NCI-H2081 treated with DMSO at 0.1 percent for 48 hours (cell line): ENCODE data around the gene MSH2.
"Not testable (repeated sequence)": the region's sequence is repeated elsewhere in the genome, so short reads cannot be mapped to it uniquely, and the experiment has no call there.

Experiments used
- DNase-seq: peaks from one replicate; lab custom pipeline; 2025; lab: John Stamatoyannopoulos, UW

Gene MSH2

DNA sequence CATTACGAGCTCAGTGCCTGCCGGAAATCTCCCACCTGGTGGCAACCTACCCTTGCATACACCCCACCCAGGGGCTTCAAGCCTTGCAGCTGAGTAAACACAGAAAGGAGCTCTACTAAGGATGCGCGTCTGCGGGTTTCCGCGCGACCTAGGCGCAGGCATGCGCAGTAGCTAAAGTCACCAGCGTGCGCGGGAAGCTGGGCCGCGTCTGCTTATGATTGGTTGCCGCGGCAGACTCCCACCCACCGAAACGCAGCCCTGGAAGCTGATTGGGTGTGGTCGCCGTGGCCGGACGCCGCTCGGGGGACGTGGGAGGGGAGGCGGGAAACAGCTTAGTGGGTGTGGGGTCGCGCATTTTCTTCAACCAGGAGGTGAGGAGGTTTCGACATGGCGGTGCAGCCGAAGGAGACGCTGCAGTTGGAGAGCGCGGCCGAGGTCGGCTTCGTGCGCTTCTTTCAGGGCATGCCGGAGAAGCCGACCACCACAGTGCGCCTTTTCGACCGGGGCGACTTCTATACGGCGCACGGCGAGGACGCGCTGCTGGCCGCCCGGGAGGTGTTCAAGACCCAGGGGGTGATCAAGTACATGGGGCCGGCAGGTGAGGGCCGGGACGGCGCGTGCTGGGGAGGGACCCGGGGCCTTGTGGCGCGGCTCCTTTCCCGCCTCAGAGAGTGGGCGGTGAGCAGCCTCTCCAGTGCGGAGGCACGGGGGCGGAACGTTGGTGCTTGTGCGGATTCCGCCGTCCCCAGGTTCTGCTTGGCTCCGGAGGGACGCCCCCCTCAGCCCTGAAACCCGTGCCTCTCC is at the start of gene MSH2:
TSS of gene MSH2 (plus strand) at position 352 of the 804 bp plus-strand sequence. CDS start at position 388, 36 bp downstream.
- peak; percentile 96 for DNase-seq

DNA sequence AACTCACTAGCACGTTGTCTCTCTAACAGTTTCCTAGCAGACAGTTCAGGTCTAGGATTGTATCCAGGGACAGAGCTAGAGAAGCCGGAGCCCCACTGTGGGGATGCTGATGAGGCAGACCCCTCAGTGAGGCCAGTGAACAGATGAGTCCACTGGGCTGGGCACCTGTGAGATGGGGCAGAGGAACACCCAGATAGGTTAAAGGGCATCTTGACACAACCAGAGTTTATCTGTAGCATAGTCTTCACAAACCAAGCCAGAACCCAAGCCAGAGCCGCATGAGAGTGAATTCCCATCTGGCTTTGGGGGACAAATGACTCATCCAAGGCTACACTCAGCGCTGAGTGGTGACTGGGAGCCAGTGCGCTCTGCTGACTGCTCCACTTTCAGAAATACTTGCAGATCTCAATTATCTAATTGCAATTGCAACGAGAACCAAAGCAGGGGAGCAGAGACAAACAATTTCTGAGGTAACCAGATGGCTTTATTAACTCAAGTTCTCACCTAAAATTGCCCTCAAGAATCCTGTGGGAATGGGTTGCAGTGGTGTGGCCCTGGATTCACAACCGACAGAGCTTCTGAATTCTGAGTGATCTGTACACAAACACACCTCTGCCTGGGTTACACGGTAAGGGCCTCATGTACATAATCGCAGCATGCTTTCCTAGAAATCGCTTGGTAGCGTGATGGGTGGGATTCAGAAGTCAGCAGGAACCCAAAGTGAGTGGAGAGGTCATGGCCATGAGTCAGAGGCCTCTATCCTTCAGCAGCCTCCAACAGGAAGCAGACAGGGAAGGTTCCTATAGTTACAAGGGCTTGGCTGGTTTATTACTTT is 48.7 kb upstream of the MSH2 start:
- no peak for DNase-seq

DNA sequence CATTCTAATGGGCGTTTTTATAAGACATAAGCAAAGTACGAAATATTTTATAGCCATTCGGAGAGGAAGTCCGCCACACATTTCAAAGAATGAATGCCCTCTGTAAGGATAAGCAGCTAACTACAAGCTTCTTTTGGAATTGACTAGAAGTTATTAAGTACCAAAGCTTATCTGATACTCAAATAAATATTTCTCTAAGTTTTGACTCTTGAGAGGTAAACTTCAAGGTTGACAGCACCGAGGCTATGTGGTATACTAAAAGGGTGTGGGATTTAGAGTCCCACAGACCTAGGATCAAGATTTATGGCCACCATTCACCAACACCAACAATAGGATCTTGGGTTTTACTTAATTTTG is 48.1 kb upstream of the MSH2 start:
- no peak for DNase-seq

DNA sequence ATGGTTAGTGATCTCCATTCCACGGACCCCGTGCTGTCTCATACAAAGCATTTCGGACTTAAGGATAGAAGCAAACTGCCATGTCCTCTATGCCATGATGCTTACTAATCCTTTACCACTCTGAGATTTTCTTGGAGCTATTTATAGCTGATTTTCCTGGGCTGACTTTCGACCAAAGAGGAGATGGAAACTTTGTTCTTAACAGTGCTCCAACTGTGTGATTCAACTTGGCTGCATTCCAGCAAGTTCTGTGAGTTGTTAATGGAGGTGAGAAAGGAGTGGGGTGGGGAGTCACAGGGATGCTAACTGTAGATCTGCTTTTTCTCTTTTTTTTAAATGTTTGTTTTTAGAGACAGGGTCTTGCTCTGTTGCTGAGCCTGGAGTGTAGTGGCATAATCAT is 45.5 kb upstream of the MSH2 start:
- DNase-seq, result no peak

DNA sequence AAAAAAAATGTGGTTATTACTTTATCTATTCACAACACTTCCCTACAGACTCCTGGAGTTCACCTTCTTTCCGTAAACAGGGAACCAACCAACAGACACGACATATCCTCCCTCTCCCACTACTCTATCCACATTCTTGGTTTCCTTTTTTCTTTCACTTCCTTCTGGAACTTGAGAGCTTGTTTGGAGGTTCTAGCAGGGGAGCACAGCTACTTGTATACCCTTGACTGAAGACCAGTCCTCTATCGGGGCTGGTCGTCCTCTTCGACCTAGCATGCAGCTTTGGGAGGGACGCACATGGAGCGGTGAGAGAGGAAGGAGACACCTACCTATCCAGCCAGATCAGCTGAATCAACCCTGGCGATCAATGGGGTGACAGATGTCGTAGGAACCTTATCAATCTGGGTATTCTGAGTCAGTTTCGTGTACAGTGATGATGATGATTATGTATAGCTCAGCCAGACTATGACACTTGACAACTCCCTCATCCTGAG is 43.5 kb upstream of the MSH2 start:
- no peak for DNase-seq

DNA sequence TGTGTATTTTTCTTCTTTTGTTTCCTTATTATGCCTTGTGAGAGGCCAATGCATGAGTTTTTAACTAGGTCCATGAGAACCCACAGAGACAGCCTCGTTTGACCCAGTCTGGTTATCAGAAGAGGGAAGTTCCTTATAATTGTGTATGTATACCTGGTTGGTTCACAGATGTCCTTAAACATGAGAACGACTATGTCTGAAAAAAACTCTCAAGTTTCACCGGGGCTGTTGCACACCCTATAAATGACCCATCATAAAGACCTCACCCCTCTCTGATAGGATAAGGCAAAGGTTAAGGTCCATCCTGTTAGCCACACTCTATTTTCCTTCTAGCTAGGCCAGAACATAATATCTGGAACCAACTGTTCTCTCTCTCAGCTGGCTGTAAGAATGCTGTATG is 42.7 kb upstream of the MSH2 start:
- no peak for DNase-seq

DNA sequence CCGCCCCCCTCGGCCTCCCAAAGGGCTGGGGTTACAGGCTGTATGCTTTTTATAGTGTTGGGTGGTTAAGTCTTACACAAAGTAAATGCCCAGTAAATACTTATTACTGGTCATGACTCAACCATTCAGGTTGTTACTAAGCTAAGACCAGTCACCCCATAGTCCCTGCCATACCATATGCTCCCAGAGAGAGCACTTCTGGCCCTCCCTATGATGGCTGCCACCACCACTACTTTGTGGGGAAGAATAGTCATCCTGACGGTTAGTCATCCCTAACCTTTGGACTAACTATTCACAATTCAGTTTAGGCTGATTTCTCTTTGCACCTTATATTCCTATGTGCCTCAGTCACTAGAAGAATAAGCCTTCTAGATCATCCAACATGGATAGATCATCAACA is 42.0 kb upstream of the MSH2 start:
- no peak for DNase-seq

DNA sequence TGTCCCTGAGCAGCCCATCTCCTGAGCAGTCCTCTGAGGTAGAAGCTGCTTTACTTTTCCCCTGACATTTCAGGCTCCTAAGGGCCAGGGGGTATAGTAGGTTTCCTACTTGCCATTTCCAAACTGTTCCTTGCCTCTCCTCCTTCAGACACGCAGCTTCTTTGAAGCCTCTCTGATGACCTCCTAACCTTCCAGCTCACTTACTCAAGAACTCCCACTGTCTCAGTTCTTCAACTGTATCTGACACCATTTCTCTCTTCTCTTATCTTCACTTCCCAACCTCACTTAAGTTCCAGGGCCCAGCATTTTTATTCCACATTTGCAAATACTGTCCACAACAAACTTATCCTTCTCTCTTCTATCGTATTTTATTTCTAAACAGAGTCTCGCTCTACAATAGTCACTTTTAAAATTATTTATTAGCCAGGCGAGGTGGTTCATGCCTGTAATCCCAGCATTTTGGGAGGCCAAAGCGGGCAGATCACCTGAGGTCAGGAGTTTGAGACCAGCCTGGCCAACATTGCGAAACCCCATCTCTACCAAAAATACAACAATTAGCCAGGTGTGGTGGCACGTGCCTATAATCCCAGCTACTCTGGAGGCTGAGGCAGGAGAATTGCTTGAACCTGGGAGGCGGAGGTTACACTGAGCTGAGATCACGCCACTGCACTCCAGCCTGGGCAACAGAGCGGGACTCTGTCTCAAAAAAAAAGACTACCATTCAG is 41.3 kb upstream of the MSH2 start:
- not testable (repeated sequence) for DNase-seq

DNA sequence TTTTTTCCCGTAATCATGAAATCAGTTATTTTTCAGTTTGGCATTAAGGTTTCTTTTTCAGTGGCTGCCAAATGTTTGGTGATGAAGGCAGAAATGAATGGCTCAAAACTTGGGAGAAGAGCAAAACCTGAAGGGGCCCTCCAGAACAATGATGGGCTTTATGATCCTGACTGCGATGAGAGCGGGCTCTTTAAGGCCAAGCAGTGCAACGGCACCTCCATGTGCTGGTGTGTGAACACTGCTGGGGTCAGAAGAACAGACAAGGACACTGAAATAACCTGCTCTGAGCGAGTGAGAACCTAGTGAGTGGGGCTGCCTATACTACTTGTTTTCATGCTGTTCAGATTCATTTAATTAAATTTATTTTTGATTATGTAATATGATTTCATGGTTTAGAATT is 29.2 kb upstream of the MSH2 start:
- DNase-seq, result no peak

DNA sequence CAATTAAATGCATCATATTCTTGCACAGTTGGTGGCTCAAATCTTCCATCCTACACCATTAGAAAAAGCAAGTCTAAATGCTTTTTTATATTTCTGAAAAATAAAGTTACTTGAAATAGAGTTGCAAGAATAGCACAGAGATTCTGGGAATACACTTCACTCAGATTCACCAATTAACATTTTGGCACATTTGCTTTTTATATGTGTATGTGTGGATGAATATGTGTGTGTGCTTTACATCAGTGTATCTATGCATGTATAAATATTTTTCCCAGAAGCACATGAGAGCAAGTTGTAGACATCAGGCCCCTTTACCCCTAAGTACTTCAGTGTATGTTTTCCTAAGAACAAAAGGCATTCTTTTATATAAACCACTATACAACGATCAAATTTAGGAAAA is 27.6 kb upstream of the MSH2 start:
- no peak for DNase-seq

DNA sequence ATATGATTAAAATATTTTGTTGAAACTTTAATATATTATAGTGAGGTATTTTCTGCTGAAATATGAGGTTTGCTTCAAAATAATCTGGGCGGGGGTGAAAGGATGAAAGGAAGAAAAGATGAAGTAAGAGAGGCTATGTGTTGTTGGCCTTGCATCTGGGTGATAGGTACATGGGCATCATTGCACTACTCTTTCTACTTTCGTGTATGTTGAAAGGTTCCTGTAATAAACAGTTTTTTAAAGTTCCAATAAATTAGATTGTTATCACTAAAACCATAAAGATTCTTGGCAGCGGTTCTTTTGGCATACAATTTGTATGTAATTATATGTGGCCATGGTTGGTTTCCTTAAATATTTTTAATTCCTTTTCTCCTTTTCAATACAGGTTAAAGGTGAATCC is 23.6 kb upstream of the MSH2 start:
- no peak for DNase-seq

DNA sequence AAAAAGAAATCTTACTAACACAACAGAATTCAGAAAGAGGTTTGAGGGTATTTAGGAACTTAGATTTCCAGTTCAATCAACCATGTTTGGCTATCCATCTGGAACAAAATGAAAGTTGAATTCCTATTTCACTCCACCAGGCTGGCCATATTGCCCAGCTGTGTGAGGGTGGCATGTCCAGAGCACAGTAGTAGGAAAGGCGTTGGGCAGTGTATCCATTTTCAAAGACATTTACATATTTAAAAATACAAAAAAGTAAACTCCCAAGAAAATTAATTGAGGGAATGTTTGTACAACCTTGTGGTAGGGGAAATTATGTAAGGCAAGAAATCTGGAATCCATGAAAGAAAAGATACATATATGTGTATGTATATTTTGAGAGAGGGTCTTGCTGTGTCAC is 21.5 kb upstream of the MSH2 start:
- DNase-seq, result no peak

DNA sequence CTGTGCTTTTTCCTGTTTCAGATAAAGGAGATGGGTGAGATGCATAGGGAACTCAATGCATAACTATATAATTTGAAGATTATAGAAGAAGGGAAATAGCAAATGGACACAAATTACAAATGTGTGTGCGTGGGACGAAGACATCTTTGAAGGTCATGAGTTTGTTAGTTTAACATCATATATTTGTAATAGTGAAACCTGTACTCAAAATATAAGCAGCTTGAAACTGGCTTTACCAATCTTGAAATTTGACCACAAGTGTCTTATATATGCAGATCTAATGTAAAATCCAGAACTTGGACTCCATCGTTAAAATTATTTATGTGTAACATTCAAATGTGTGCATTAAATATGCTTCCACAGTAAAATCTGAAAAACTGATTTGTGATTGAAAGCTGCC is 16.4 kb upstream of the MSH2 start:
- no peak for DNase-seq

DNA sequence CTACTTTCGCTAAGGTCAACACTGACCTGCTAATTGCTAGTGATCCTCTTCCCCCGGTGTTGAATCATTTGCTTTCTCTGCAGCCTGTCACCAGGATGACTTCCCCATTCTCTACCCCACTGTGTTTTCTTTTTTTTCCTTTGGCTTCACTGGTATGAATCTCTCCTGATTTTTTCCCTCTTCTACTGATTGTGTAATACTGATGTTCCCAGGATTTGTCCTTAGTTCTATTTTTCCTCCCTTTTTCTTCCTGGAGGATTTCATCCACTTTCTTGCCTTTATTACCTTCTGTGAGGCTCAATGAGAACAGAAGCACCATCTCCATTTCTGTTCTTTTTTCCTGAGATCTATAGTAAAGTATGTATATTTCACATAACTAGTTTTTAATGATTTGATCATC is 14.1 kb upstream of the MSH2 start:
- DNase-seq, result no peak

DNA sequence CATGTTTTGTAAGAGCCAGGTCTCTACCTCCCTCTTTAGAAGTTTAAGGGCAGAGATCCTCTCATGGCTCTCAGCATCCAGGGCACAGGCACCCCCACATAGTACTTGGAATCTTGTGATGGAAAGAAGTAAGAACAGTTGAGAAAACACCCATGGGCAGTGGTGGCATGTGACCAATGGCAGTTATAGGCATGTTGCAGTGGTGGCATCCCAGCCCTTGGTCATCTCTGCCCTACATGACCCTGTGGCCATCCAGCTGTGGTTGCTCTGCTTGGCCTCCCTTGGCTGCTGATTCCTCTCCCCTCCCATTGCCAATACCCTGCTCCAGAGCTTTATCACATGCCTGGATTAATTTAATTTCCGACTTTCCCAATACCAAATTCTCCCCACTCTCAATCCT is 13.3 kb upstream of the MSH2 start:
- no peak for DNase-seq

DNA sequence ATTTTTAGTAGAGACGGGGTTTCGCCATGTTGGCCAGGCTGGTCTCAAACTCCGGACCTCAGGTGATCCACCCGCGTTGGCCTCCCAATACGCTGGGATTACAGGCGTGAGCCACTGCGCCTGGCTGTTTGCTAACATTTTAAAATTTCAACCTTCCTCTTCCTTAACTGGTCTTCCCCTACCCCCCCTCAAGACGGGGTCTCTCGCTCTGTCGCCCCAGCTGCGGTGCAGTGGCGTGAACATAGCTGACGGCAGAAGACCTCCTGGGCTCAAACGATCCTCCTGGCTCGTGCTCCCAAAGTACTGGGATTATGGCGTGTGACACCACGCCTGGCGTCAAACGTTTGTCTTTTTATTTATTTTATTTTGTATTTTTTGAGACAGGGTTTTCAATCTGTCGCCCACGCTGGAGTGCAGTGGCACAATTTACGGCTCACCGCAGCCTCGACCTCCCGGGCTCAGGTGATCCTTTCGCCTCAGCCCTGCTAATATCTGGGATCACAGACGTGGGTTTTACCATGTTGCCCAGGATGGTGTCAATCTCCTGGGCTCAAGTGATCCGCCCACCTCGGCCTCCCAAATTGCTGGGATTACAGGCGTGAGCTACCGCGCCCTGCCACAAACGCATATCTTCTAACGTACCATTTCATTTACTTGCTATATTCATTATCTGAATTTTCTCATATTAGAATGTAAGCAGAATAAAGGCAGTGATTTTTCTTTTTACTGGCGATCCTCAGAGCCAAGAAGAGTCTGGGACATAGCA is 984 bp upstream of the MSH2 start:
- no peak for DNase-seq

DNA sequence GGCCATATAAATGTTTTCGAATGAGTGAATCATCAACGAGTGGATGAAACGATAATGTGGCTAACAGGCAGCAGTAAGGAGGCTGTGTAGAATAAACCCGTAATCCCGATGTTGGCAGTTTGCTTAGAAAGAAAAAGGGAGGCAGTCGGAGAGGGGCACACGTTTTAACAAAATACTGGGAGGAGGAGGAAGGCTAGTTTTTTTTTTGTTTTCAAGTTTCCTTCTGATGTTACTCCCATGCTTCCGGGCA is 476 bp upstream of the MSH2 start:
- DNase-seq, result no peak

DNA sequence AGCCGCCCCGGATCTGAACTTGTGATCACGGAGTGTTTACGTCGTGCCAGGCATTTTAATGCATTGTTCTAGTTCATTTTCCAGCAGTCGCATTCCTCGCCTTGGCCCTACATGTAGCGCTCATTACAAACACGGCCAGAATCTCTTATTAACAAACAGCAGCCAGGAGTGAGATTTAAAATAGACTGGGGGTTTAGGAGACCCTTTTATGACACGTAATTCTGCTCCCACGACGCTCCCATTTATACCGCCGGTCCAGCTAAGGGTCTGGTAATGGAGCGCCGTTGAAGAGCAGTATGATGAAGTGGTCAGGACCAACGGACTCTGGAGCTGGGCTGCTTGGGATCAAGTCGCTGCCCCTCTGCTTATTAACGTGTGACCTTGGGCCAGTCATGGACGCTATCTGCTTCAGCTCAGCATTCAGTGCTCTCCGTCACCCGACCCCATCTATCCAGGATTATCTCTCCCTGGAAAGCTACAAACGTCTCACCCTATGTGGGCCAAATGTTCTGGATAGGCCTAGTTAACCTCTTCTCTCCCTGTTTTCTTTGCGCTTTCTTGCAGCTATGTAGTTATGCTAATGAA is 745 bp downstream of the MSH2 start:
- no peak for DNase-seq

DNA sequence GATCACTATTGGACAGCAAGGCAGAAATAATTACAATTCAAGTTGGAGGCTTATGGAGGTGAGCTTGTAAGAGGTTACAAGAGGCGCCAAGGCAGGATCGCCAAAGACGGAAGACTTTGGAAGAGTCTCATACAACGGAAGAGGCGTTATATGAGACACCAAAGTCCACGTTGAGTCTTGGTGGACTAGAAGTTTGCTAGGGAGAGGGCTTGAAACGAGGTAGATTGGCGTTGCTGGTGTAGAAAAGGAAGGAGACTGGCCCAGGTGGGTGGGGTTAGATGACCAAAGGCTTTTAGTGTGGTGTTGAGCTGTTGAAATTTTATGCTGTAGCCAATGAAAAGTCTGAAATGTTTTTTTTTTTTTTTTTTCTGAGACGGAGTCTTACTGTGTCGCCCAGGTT is 1.4 kb downstream of the MSH2 start:
- DNase-seq, result no peak

DNA sequence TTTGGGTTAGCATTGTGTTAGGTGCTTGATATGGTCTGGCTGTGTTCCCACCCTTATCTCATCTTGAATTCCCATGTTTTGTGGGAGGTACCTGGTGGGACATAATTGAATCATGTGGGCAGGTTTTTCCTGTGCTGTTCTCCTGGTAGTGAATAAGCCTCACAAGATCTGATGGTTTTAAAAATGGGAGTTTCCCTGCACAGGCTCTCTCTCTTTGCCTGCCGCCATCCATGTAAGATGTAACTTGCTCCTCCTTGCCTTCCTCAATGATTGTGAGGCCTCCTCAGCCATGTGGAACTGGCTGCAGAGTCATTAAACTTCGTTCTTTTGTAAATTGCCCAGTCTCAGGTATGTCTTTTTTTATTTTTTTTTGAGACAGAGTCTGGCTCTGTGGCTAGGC is 2.8 kb downstream of the MSH2 start:
- DNase-seq, result no peak

DNA sequence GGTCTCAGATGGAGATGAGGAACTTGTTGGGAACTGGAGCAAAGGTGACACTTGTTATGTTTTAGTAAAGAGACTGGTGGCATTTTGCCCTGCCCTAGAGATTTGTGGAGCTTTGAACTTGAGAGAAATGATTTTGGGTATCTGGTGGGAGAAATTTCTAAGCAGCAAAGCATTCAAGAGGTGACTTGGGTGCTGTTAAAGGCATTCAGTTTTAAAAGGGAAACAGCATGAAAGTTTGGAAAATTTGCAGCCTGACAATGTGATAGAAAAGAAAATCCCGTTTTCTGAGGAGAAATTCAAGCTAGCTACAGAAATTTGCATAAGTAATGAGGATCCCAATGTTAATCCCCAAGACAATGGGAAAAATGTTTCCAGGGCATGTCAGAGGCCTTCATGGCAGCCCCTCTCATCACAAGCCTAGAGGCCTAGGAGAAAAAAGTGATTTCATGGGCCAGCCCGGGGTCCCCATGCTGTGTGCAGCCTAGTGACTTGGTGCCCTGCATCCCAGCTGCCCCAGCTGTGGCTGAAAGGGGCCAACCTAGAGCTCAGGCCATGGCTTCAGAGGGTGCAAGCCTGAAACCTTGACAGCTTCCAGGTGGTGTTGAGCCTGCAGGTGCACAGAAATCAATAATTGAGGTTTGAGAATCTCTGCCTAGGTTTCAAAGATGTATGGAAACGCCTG is 3.8 kb downstream of the MSH2 start:
- DNase-seq, result not testable (repeated sequence)
